Fibroblast of the aortic adventitia (primary cell): Measurements from ENCODE around the gene STX19. TPM values are rescaled to one million over a fixed set of nuclear protein-coding genes. Genes with fewer than 3 reads are reported as not detected.

Experiments used
- DNase-seq: peaks from one replicate; pipeline ENCODE4 v3.0.0-alpha.2; 2010; ENCODE audit warnings: low read depth
- H3K4me3 ChIP-seq: 2 replicates; pipeline ENCODE4 v1.5.1; 2011; ENCODE audit warnings: low read depth, mild to moderate bottlenecking, control low read depth, low read length, moderate library complexity
- total RNA-seq: library from RNA; depleted of rRNA; stranded (reverse); fragments of >200 nt; gene quantifications from 2 replicates; pipeline ENCODE4 v1.2.3, GENCODE V29; 2012; ENCODE audit warnings: low replicate concordance
- TF ChIP-seq, protein P1 (sequence below): IDR thresholded peaks from 2 replicates; pipeline ENCODE4 v1.5.1; 2011; ENCODE audit warnings: mild to moderate bottlenecking, low read length, control low read depth, inconsistent platforms; ENCODE audit not compliant: insufficient read depth

Gene STX19
- total RNA-seq, 1 donor, result not detected

GRCh38 chr3:94066506-94067500 is 38.4 kb upstream of the STX19 start:
- DNase-seq, result no peak
- no peak overlapping the region for H3K4me3 ChIP-seq
- TF ChIP-seq, protein P1, sequence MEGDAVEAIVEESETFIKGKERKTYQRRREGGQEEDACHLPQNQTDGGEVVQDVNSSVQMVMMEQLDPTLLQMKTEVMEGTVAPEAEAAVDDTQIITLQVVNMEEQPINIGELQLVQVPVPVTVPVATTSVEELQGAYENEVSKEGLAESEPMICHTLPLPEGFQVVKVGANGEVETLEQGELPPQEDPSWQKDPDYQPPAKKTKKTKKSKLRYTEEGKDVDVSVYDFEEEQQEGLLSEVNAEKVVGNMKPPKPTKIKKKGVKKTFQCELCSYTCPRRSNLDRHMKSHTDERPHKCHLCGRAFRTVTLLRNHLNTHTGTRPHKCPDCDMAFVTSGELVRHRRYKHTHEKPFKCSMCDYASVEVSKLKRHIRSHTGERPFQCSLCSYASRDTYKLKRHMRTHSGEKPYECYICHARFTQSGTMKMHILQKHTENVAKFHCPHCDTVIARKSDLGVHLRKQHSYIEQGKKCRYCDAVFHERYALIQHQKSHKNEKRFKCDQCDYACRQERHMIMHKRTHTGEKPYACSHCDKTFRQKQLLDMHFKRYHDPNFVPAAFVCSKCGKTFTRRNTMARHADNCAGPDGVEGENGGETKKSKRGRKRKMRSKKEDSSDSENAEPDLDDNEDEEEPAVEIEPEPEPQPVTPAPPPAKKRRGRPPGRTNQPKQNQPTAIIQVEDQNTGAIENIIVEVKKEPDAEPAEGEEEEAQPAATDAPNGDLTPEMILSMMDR, result no peak

GRCh38 chr3:94065819-94066480 is 37.6 kb upstream of the STX19 start:
- TF ChIP-seq, protein P1, result no peak
- no peak overlapping the region for H3K4me3 ChIP-seq
- no peak for DNase-seq

GRCh38 chr3:94065122-94065521 is 36.7 kb upstream of the STX19 start:
- DNase-seq, result no peak
- H3K4me3 ChIP-seq, result peak overlapping the region; percentile 10
- TF ChIP-seq, protein P1, result no peak

- TF ChIP-seq, protein P1, result no peak
- peak; percentile 56 for DNase-seq
- H3K4me3 ChIP-seq, result peak overlapping the region; percentile 84
Measured at GRCh38 chr3:94064243-94064860, 36.0 kb upstream of the STX19 start.

DNA sequence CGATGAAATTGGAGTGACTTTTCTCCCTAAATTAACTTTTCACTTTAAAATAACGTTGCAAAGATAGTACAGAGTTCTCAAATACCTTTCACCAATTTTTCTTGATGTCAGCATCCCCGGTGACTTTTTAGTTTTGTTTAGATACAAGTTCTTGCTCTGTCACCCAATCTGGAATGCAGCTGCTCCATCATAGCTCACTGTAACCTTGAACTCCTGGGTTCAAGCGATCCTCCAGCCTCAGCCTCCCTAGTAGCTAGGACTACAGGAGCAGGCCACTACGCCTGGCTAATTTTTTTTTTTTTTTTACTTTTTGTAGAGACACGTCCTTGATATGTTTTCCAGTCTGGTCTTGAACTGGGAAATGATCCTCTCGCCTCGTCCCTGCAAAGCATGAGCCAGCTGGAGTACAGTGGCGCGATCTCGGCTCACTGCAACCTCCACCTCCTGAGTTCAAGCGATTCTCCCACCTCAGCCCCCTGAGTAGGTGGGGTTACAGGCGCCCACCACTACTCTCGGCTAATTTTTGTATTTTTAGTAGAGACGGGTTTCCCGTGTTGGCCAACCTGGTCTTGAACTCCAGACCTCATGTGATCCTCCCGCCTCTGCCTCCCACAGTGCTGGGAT is 35.2 kb upstream of the STX19 start:
- no peak for DNase-seq
- TF ChIP-seq, protein P1, result no peak
- peak overlapping the region; percentile 84 for H3K4me3 ChIP-seq
